GM20431 (cell line): ENCODE results near the gene HK1.

Experiments
- in situ Hi-C: fragments of 300-500 bp; cut with MseI, MboI; formaldehyde crosslinking; loops from one replicate; pipeline ENCODE4 v1.15.0; 2020; ENCODE audit warnings: low sequenced_read_pairs; ENCODE audit not compliant: unreplicated experiment

HK1 gene

GRCh38 chr10:69278446-69278963 is at the start of gene HK1:
TSS of gene HK1 (plus strand) at chr10:69278496.
- in situ Hi-C loops: no loop called here

GRCh38 chr10:69229616-69229916 is 48.7 kb upstream of the HK1 start:
- in situ Hi-C loops: no loop called here

- in situ Hi-C loops: no loop called here
Observed at GRCh38 chr10:69230128-69230527, 48.2 kb upstream of the HK1 start.

GRCh38 chr10:69232252-69232651 is 46.0 kb upstream of the HK1 start:
- in situ Hi-C loops: no loop called here

GRCh38 chr10:69232736-69233480 is 45.4 kb upstream of the HK1 start:
- in situ Hi-C loops: no loop called here

GRCh38 chr10:69234447-69234846 is 43.8 kb upstream of the HK1 start:
- in situ Hi-C loops: no loop called here

- in situ Hi-C loops: loop anchor here (5.0 kb wide), 1 partner anchor 155 kb away; no protein-coding TSS in a partner anchor
Observed at GRCh38 chr10:69237528-69238159, 40.7 kb upstream of the HK1 start.

- in situ Hi-C loops: loop anchor here (5.0 kb wide), 1 partner anchor 153 kb away; no protein-coding TSS in a partner anchor
Observed at GRCh38 chr10:69239136-69239535, 39.2 kb upstream of the HK1 start.

- in situ Hi-C loops: loop anchor here (5.0 kb wide), 1 partner anchor 152 kb away; no protein-coding TSS in a partner anchor
Observed at GRCh38 chr10:69239816-69240434, 38.4 kb upstream of the HK1 start.

- in situ Hi-C loops: no loop called here
Observed at GRCh38 chr10:69240455-69240854, 37.8 kb upstream of the HK1 start.

- in situ Hi-C loops: no loop called here
Observed at GRCh38 chr10:69241575-69241974, 36.7 kb upstream of the HK1 start.

GRCh38 chr10:69242040-69242851 is 36.0 kb upstream of the HK1 start:
- in situ Hi-C loops: no loop called here

- in situ Hi-C loops: no loop called here
Observed at GRCh38 chr10:69242852-69243212, 35.5 kb upstream of the HK1 start.

GRCh38 chr10:69243817-69244216 is 34.5 kb upstream of the HK1 start:
- in situ Hi-C loops: no loop called here

GRCh38 chr10:69246036-69246435 is 32.3 kb upstream of the HK1 start:
- in situ Hi-C loops: no loop called here

GRCh38 chr10:69246581-69247312 is 31.5 kb upstream of the HK1 start:
- in situ Hi-C loops: no loop called here

GRCh38 chr10:69247313-69247710 is 31.0 kb upstream of the HK1 start:
- in situ Hi-C loops: no loop called here

- in situ Hi-C loops: no loop called here
Observed at GRCh38 chr10:69248117-69248730, 30.1 kb upstream of the HK1 start.

- in situ Hi-C loops: no loop called here
Observed at GRCh38 chr10:69250041-69250440, 28.3 kb upstream of the HK1 start.
